ENCODE results near the gene ZNRF1. TPM values are rescaled to one million over a fixed set of nuclear protein-coding genes. Genes with fewer than 3 reads are reported as not detected.

The ZNRF1 gene
- total and polyA plus RNA-seq, 2 donors (not counting 1 experiment from before 2014, with no cell fraction given): 0.27 to 0.76 TPM

DNA sequence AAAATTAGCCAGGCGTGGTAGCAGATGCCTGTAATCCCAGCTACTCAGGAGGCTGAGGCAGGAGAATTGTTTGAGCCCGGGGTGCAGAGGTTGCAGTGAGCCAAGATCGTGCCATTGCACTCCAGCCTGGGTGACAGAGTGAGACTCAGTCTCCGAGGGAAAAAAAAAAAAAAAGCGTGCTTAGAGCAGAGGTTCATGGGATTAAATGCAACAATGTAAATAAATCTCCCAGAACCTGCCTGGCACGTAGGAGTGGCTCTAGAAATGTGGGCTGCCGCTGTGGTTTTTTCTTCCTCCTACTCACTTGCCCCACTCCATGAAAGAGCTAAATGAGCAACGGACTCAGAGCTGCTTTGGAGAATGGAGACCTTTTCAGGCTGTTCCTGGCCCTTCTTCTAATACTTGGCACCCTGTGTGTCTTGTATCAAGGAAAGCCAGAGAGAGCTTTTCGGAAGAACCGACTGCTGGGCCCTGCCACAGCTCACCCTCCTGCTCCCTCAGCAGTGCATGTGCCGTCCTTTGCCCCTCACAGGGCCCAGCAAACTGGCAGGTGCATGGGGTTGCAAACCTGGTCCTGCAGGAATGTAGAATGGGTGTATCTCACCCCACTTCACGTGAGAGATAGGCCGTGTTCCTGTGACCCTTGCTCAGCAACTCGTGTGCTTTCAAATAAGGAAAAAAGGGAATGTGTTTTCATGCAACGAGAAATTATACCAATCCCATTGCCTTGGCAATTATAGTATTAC lies 65.8 kb downstream of the ZNRF1 start:
- Histone ChIP-seq H3K27ac (ENCODE audit: low read length in 2 of 2) (no peak overlapping the region), H3K4me2 (replicated peaks; ENCODE audit: low read depth, low read length, poor library complexity, severe bottlenecking) (peak overlapping the region; percentile 37), H3K36me3 (replicated peaks in 1 of 2; ENCODE audit: control extremely low read depth in 1 of 2, control insufficient read depth in 1 of 2, extremely low read depth in 1 of 2, insufficient read depth in 2 of 2, low read length in 1 of 2) (no peaks in the 10 kb centered on the region), H3K4me3 (ENCODE audit: control extremely low read depth in 1 of 5, extremely low read depth in 1 of 5, insufficient read depth in 1 of 5, low read depth in 2 of 5, low read length in 4 of 5) (no peak overlapping the region), H3K9ac (ENCODE audit: low read length) (no peak overlapping the region), H4K20me1 (ENCODE audit: control insufficient read depth, insufficient read depth, low read length, poor library complexity, severe bottlenecking) (no peaks in the 10 kb centered on the region), H3K79me2 (ENCODE audit: control insufficient read depth, insufficient read depth, low read length) (no peaks in the 10 kb centered on the region), H3K4me1 (ENCODE audit: control insufficient read depth in 2 of 2, insufficient read depth in 2 of 2, low read length in 2 of 2) (peaks cover 11 to 21% of the 10 kb centered on the region in 2 donors), H3K27me3 (replicated peaks in 1 of 4; ENCODE audit: control extremely low read depth in 1 of 4, control insufficient read depth in 3 of 4, insufficient read depth in 4 of 4, low read length in 3 of 4) (peaks cover 0 to 26% (median 15%) of the 10 kb centered on the region in 4 experiments), H2AFZ (ENCODE audit: insufficient read depth, low read depth, low read length, poor library complexity, severe bottlenecking) (peak overlapping the region; percentile 6), H3K9me3 (ENCODE audit: control extremely low read depth in 1 of 3, control insufficient read depth in 2 of 3, insufficient read depth in 1 of 3, low read length in 2 of 3) (peaks cover 0 to 6% (median 0%) of the 10 kb centered on the region in 3 donors)
- ChIA-PET CTCF (no interaction called here), POLR2A (no interaction called here)
- TF ChIP-seq EZH2 (IDR thresholded peaks at IDR 0.05; ENCODE audit: borderline replicate concordance, insufficient read depth, low read depth, low read length, poor library complexity, severe bottlenecking): no peak
- TF ChIP-seq, protein P1, sequence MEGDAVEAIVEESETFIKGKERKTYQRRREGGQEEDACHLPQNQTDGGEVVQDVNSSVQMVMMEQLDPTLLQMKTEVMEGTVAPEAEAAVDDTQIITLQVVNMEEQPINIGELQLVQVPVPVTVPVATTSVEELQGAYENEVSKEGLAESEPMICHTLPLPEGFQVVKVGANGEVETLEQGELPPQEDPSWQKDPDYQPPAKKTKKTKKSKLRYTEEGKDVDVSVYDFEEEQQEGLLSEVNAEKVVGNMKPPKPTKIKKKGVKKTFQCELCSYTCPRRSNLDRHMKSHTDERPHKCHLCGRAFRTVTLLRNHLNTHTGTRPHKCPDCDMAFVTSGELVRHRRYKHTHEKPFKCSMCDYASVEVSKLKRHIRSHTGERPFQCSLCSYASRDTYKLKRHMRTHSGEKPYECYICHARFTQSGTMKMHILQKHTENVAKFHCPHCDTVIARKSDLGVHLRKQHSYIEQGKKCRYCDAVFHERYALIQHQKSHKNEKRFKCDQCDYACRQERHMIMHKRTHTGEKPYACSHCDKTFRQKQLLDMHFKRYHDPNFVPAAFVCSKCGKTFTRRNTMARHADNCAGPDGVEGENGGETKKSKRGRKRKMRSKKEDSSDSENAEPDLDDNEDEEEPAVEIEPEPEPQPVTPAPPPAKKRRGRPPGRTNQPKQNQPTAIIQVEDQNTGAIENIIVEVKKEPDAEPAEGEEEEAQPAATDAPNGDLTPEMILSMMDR (IDR thresholded peaks at IDR 0.05): no peak
- Mint-ChIP-seq H3K9me3 (ENCODE audit: insufficient read depth) (no peaks in the 10 kb centered on the region), H3K27ac (no peak overlapping the region), H3K4me3 (peak overlapping the region; percentile 27), H3K27me3 (peaks cover 33% of the 10 kb centered on the region), H3K4me1 (peaks cover 8% of the 10 kb centered on the region)
- WGBS (ENCODE audit: insufficient coverage): 12% methylated on average over 6 of the region's 15 CpGs
- ATAC-seq (ENCODE audit: low read depth) (no peak), DNase-seq (no peak)
- intact Hi-C loops (cut with micrococcal nuclease): no loop called here

DNA sequence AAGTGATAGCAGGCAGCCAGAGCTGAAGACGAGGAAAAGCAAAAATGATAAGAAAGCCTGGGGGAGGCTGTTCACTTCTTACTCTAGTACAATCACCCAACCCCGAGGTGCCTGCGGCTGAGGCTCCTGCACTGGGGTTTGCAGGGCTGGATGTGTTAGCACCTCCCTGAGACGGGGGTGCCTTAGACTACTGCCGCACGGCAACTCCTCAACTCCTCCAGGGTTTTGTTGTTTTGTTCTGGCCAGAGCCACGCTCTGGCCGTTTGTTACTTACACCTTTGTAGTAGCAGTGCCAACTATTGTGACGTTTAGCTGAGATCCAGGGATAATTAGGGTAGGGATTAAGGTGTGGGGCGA lies 66.3 kb downstream of the ZNRF1 start:
- Histone ChIP-seq H3K9me3 (ENCODE audit: control extremely low read depth in 1 of 3, control insufficient read depth in 2 of 3, insufficient read depth in 1 of 3, low read length in 2 of 3) (peaks cover 0 to 6% (median 0%) of the 10 kb centered on the region in 3 donors), H3K4me2 (replicated peaks; ENCODE audit: low read depth, low read length, poor library complexity, severe bottlenecking) (peak overlapping the region; percentile 37), H3K27me3 (replicated peaks in 1 of 4; ENCODE audit: control extremely low read depth in 1 of 4, control insufficient read depth in 3 of 4, insufficient read depth in 4 of 4, low read length in 3 of 4) (peaks cover 0 to 30% (median 15%) of the 10 kb centered on the region in 4 experiments), H2AFZ (ENCODE audit: insufficient read depth, low read depth, low read length, poor library complexity, severe bottlenecking) (peak overlapping the region; percentile 6), H3K79me2 (ENCODE audit: control insufficient read depth, insufficient read depth, low read length) (no peaks in the 10 kb centered on the region), H3K36me3 (replicated peaks in 1 of 2; ENCODE audit: control extremely low read depth in 1 of 2, control insufficient read depth in 1 of 2, extremely low read depth in 1 of 2, insufficient read depth in 2 of 2, low read length in 1 of 2) (no peaks in the 10 kb centered on the region), H3K9ac (ENCODE audit: low read length) (no peak overlapping the region), H4K20me1 (ENCODE audit: control insufficient read depth, insufficient read depth, low read length, poor library complexity, severe bottlenecking) (no peaks in the 10 kb centered on the region), H3K4me1 (ENCODE audit: control insufficient read depth in 2 of 2, insufficient read depth in 2 of 2, low read length in 2 of 2) (peaks cover 11 to 21% of the 10 kb centered on the region in 2 donors), H3K27ac (ENCODE audit: low read length in 2 of 2) (no peak overlapping the region), H3K4me3 (ENCODE audit: control extremely low read depth in 1 of 5, extremely low read depth in 1 of 5, insufficient read depth in 1 of 5, low read depth in 2 of 5, low read length in 4 of 5) (no peak overlapping the region)
- Mint-ChIP-seq H3K27ac (no peak overlapping the region), H3K4me1 (peaks cover 8% of the 10 kb centered on the region), H3K4me3 (peak overlapping the region; percentile 32), H3K27me3 (peaks cover 35% of the 10 kb centered on the region), H3K9me3 (ENCODE audit: insufficient read depth) (no peaks in the 10 kb centered on the region)
- intact Hi-C loops (cut with micrococcal nuclease): no loop called here
- ATAC-seq (ENCODE audit: low read depth) (no peak), DNase-seq (no peak)
- ChIA-PET CTCF (no interaction called here), POLR2A (no interaction called here)
- TF ChIP-seq, protein P1 (IDR thresholded peaks at IDR 0.05): no peak
- TF ChIP-seq EZH2 (IDR thresholded peaks at IDR 0.05; ENCODE audit: borderline replicate concordance, insufficient read depth, low read depth, low read length, poor library complexity, severe bottlenecking): no peak
- WGBS (ENCODE audit: insufficient coverage): 33% methylated on average over 5 of the region's 10 CpGs

Data from B cell (primary cell).